NB4 (cell line): ENCODE results near the gene SMPDL3A.

Experiments used
- CTCF ChIP-seq: IDR thresholded peaks from one replicate; pipeline ENCODE4 v1.5.1; 2012; ENCODE audit warnings: low read depth, low read length
- POLR2A ChIP-seq: IDR thresholded peaks from 2 replicates; pipeline ENCODE4 v1.6.1; 2011; ENCODE audit warnings: mild to moderate bottlenecking; ENCODE audit not compliant: insufficient read length; ENCODE audit errors: extremely low read depth

GRCh38 chr6:122839906-122840305 is 50.8 kb downstream of the SMPDL3A start:
- TF ChIP-seq POLR2A (no peak), CTCF (no peak)
